Cardiac muscle cell (in vitro differentiated cells and primary cell): ENCODE results near the gene TMC6. TPM values are rescaled to one million over a fixed set of nuclear protein-coding genes. Genes with fewer than 3 reads are reported as not detected.
A peak's percentile ranks its signal among the peaks of the same experiment; 100 is the strongest.
"Not testable (repeated sequence)": the region's sequence is repeated elsewhere in the genome, so short reads cannot be mapped to it uniquely, and the experiment has no call there.

ENCODE experiments used
- DNase-seq, 2 donors: peaks; one replicate each; pipeline versions ENCODE4 v3.0.0 to v3.0.0-alpha.2; 2010 to 2017; ENCODE audit warnings: low read depth in 1 of 2, low spot score in 1 of 2
- H3K27ac ChIP-seq: fragments of 200-600 bp; sonication (generic); 2 replicates; pipeline ENCODE4 v1.5.1; 2016
- H3K27me3 ChIP-seq: fragments of 200-600 bp; sonication (generic); 2 replicates; pipeline ENCODE4 v1.6.0; 2016; ENCODE audit warnings: control low read depth
- H3K36me3 ChIP-seq: fragments of 200-600 bp; sonication (generic); 2 replicates; pipeline ENCODE4 v1.5.1; 2016; ENCODE audit warnings: control low read depth
- H3K4me1 ChIP-seq: fragments of 200-600 bp; sonication (generic); 2 replicates; pipeline ENCODE4 v1.8.1; 2017; ENCODE audit warnings: low read depth, mild to moderate bottlenecking, mixed run types
- H3K4me3 ChIP-seq: fragments of 200-600 bp; sonication (generic); 2 replicates; pipeline ENCODE4 v1.5.1; 2016; ENCODE audit warnings: mild to moderate bottlenecking
- H3K9me3 ChIP-seq: fragments of 200-600 bp; sonication (generic); 2 replicates; pipeline ENCODE4 v1.5.1; 2017; ENCODE audit warnings: low read depth, mild to moderate bottlenecking, control low read depth
- CTCF ChIP-seq: IDR thresholded peaks from 2 replicates; pipeline ENCODE4 v1.5.1; 2012; ENCODE audit warnings: low read depth, mild to moderate bottlenecking, low read length
- polyA plus RNA-seq: library from polyadenylated mRNA; unstranded; fragments of >200 nt; fragmentation: Nextera tagmentation; extraction: Ambion mirVana; gene quantifications from 2 replicates; pipeline ENCODE4 v1.2.1, GENCODE V29; 2016
- total RNA-seq: library from RNA; depleted of rRNA; stranded (reverse); fragments of >200 nt; gene quantifications from 2 replicates; pipeline ENCODE4 v1.2.3, GENCODE V29; 2016

TMC6 gene
- total and polyA plus RNA-seq, 2 experiments from 2014 or later = 85.4 to 144 TPM

- no peak overlapping the region for H3K4me3 ChIP-seq
- H3K27me3 ChIP-seq = no peaks in the 10 kb centered on the region
- H3K4me1 ChIP-seq = peaks cover 17% of the 10 kb centered on the region
- H3K36me3 ChIP-seq = peaks cover 51% of the 10 kb centered on the region
- TF ChIP-seq CTCF = no peak
- H3K27ac ChIP-seq = peak overlapping the region; percentile 95
- H3K9me3 ChIP-seq = no peaks in the 10 kb centered on the region
- DNase-seq = no peak
Observed at GRCh38 chr17:78081551-78081950, 47.0 kb downstream of the TMC6 start.

- DNase-seq = no peak
- H3K9me3 ChIP-seq = no peaks in the 10 kb centered on the region
- H3K27ac ChIP-seq = no peak overlapping the region
- no peak overlapping the region for H3K4me3 ChIP-seq
- peaks cover 62% of the 10 kb centered on the region for H3K36me3 ChIP-seq
- H3K27me3 ChIP-seq = no peaks in the 10 kb centered on the region
- no peak for TF ChIP-seq CTCF
- H3K4me1 ChIP-seq = peaks cover 17% of the 10 kb centered on the region
Observed at GRCh38 chr17:78079253-78079652, 49.3 kb downstream of the TMC6 start.

- no peaks in the 10 kb centered on the region for H3K4me1 ChIP-seq
- no peaks in the 10 kb centered on the region for H3K27me3 ChIP-seq
- no peak for TF ChIP-seq CTCF
- H3K9me3 ChIP-seq = no peaks in the 10 kb centered on the region
- H3K4me3 ChIP-seq = no peak overlapping the region
- H3K27ac ChIP-seq = no peak overlapping the region
- DNase-seq = no peak
- peaks cover 78% of the 10 kb centered on the region for H3K36me3 ChIP-seq
Observed at GRCh38 chr17:78075545-78075944, 53.0 kb downstream of the TMC6 start.

- peaks cover 75% of the 10 kb centered on the region for H3K36me3 ChIP-seq
- TF ChIP-seq CTCF = no peak
- no peaks in the 10 kb centered on the region for H3K4me1 ChIP-seq
- no peaks in the 10 kb centered on the region for H3K27me3 ChIP-seq
- no peak overlapping the region for H3K4me3 ChIP-seq
- DNase-seq = no peak
- H3K27ac ChIP-seq = no peak overlapping the region
- no peaks in the 10 kb centered on the region for H3K9me3 ChIP-seq
Observed at GRCh38 chr17:78075011-78075410, 53.5 kb downstream of the TMC6 start.

GRCh38 chr17:78072961-78073360, 55.6 kb downstream of the TMC6 start:
- H3K9me3 ChIP-seq = no peaks in the 10 kb centered on the region
- H3K4me1 ChIP-seq = no peaks in the 10 kb centered on the region
- no peak for DNase-seq
- TF ChIP-seq CTCF = no peak
- H3K4me3 ChIP-seq = no peak overlapping the region
- H3K36me3 ChIP-seq = peaks cover 79% of the 10 kb centered on the region
- H3K27ac ChIP-seq = no peak overlapping the region
- no peaks in the 10 kb centered on the region for H3K27me3 ChIP-seq

- no peak for TF ChIP-seq CTCF
- Histone ChIP-seq H3K36me3 (peaks cover 61% of the 10 kb centered on the region), H3K27ac (no peak overlapping the region), H3K4me1 (no peaks in the 10 kb centered on the region), H3K9me3 (no peaks in the 10 kb centered on the region), H3K4me3 (no peak overlapping the region), H3K27me3 (no peaks in the 10 kb centered on the region)
- DNase-seq = no peak
Observed at GRCh38 chr17:78069695-78070094, 58.9 kb downstream of the TMC6 start.

- H3K9me3 ChIP-seq, H3K27ac ChIP-seq, H3K4me1 ChIP-seq, DNase-seq, H3K4me3 ChIP-seq, H3K27me3 ChIP-seq: not testable (repeated sequence)
- peaks cover 37% of the 10 kb centered on the region for H3K36me3 ChIP-seq
Observed at GRCh38 chr17:78066976-78067375, 61.6 kb downstream of the TMC6 start.
